ENCODE results near the gene GLT8D1.
"Not testable (repeated sequence)": the region's sequence is repeated elsewhere in the genome, so short reads cannot be mapped to it uniquely, and the experiment has no call there.

The GLT8D1 gene

DNA sequence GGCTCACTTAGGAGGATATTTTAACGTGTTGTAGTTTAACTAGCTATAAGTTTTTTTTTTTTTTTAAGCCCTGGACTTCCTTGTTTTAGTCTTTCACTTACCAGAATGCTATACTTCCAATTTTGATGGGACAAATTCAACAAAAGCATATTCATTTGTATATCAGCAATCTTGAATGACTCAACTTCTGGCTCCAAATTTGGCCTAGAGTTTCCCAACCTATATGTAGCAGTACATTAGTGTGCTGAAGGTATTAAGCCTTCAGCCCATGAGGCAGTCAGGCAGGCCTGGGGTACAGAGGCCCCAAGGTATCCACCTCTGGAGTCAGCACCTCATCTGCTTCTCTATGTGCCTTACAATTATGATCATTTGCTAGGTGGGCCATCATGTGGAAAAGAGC is 25.8 kb downstream of the GLT8D1 start (continued):
- TF ChIP-seq ZNF768 (tag by site-specific recombination; IDR thresholded peaks at IDR 0.05) (no peak), ZNF174 (tag by site-specific recombination; IDR thresholded peaks at IDR 0.05) (no peak), OVOL3 (tag by site-specific recombination; IDR thresholded peaks at IDR 0.05) (no peak), ZNF114 (tag by site-specific recombination; IDR thresholded peaks at IDR 0.05) (no peak), ZNF624 (tag by site-specific recombination; IDR thresholded peaks at IDR 0.05) (no peak)

DNA sequence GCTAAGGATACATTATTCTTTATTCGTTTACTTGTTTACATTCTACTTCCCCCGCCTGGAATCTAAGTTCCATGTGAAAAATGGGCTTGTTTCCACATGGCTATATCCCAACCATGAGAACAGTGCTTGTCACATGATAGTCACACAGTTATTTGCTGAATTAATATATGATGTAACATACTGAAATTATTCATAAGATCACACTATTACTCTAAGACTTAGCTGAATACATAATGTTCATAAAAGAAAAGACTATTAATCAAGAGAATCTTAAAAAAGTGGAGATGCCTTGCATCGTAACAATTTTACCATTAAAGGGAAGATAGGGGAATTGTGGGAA is 26.4 kb downstream of the GLT8D1 start:
- Histone ChIP-seq H3K4me3 (ENCODE audit: low read depth, low read length) (no peak overlapping the region), H3K4me1 (ENCODE audit: control insufficient read depth, insufficient read depth, low read length) (peaks cover 2% of the 10 kb centered on the region; the same call in 1 of the 2 replicates), H3K36me3 (ENCODE audit: control insufficient read depth in 2 of 2, insufficient read depth in 1 of 2, low read length in 2 of 2) (peaks cover 9 to 70% of the 10 kb centered on the region in 2 experiments), H3K27ac (ENCODE audit: extremely low read depth, low read depth, low read length) (no peak overlapping the region), H3K9me3 (ENCODE audit: control insufficient read depth, insufficient read depth, low read depth, low read length) (no peaks in the 10 kb centered on the region)
- ChIA-PET CTCF (no interaction called here), POLR2A (no interaction called here)
- no peak for TF ChIP-seq ZNF623 (tag by site-specific recombination; IDR thresholded peaks at IDR 0.05)
- TF ChIP-seq ZNF169 (tag by site-specific recombination; IDR thresholded peaks at IDR 0.05) = no peak
- TF ChIP-seq, protein P1, sequence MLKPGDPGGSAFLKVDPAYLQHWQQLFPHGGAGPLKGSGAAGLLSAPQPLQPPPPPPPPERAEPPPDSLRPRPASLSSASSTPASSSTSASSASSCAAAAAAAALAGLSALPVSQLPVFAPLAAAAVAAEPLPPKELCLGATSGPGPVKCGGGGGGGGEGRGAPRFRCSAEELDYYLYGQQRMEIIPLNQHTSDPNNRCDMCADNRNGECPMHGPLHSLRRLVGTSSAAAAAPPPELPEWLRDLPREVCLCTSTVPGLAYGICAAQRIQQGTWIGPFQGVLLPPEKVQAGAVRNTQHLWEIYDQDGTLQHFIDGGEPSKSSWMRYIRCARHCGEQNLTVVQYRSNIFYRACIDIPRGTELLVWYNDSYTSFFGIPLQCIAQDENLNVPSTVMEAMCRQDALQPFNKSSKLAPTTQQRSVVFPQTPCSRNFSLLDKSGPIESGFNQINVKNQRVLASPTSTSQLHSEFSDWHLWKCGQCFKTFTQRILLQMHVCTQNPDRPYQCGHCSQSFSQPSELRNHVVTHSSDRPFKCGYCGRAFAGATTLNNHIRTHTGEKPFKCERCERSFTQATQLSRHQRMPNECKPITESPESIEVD (tag by site-specific recombination; IDR thresholded peaks at IDR 0.05) = no peak
- TF ChIP-seq ZNF239 (tag by site-specific recombination; IDR thresholded peaks at IDR 0.05) = no peak
- no peak for TF ChIP-seq ZNF391 (tag by site-specific recombination; IDR thresholded peaks at IDR 0.05; ENCODE audit: borderline replicate concordance, low read depth)

DNA sequence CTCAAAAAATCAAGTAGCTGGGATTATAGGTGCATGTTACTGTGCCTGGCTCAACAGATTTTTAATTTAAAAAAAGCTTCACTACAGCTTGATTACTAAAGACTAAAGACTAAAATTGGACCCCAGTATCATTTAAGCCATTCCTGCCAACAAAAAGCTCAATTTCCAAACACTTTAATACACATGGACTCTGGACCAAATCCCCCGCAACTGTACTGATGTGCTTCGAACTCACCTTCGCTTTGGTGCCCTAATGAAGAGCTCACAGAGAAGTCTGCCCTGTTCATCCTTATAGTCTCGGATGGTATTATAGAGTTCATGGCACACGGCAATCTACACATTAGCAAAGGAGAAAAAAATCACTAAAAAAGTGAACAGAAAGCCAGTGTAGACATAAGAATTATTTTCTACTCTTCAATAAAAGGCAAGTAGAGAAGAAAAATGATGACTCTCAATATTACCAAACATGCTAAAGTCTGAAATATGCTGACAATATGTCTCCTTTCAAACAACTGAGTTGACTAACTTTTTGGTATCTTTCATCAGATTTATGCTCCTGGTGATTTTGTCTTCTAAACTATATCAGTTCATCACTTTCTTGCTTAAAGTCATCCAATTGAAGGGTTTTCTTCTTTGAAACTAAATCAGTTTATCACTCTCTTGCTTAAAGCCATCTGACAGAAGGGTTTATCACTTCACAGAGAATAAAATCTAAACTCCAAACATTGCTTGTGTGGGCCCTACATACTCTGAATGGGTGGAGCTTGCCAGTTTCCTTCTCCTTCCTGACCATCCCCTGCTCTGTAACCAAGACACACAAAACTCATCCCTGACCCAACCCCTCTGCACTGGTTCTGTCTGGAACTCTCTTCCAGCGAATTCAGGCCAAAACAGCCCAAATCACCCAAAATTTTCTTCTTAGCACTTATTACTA is 27.1 kb downstream of the GLT8D1 start:
- H3K4me1 ChIP-seq (ENCODE audit: control insufficient read depth, insufficient read depth, low read length) = no peaks in the 10 kb centered on the region
- H3K27ac ChIP-seq (ENCODE audit: extremely low read depth, low read depth, low read length) = no peak overlapping the region
- TF ChIP-seq, protein P2, sequence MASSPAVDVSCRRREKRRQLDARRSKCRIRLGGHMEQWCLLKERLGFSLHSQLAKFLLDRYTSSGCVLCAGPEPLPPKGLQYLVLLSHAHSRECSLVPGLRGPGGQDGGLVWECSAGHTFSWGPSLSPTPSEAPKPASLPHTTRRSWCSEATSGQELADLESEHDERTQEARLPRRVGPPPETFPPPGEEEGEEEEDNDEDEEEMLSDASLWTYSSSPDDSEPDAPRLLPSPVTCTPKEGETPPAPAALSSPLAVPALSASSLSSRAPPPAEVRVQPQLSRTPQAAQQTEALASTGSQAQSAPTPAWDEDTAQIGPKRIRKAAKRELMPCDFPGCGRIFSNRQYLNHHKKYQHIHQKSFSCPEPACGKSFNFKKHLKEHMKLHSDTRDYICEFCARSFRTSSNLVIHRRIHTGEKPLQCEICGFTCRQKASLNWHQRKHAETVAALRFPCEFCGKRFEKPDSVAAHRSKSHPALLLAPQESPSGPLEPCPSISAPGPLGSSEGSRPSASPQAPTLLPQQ (tag by site-specific recombination; IDR thresholded peaks at IDR 0.05) = 0 out of 2 replicates have a peak, but pooled peaks have one; percentile 43
- no peak for TF ChIP-seq ZNF76 (tag by site-specific recombination; IDR thresholded peaks at IDR 0.05; ENCODE audit: borderline replicate concordance, low read depth)
- no peak for TF ChIP-seq YY2 (tag by site-specific recombination; IDR thresholded peaks at IDR 0.05)
- CTCF ChIA-PET = no interaction called here
- POLR2A ChIA-PET = no interaction called here
- peaks cover 9 to 70% of the 10 kb centered on the region in 2 experiments for H3K36me3 ChIP-seq (ENCODE audit: control insufficient read depth in 2 of 2, insufficient read depth in 1 of 2, low read length in 2 of 2)
- no peaks in the 10 kb centered on the region for H3K9me3 ChIP-seq (ENCODE audit: control insufficient read depth, insufficient read depth, low read depth, low read length)
- no peak overlapping the region for H3K4me3 ChIP-seq (ENCODE audit: low read depth, low read length)

DNA sequence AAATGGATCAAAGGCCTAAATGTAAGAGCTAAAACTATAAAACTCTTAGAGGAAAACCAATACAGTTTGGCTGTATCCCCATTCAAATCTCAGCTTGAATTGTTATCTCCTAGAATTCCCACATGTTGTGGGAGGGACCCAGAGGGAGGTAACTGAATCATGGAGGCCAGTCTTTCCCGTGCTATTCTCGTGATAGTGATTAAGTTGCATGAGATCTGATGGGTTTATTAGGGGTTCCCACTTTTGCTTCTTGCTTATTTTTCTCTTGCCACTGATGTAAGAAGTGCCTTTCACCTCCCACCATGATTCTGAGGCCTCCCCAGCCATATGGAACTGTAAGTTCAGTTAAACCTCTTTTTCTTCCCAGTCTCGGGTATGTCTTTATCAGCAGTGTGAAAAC is 29.4 kb downstream of the GLT8D1 start:
- H3K4me3 ChIP-seq (ENCODE audit: low read depth, low read length); H3K27ac ChIP-seq (ENCODE audit: extremely low read depth, low read depth, low read length); H3K4me1 ChIP-seq (ENCODE audit: control insufficient read depth, insufficient read depth, low read length); H3K9me3 ChIP-seq (ENCODE audit: control insufficient read depth, insufficient read depth, low read depth, low read length); CTCF ChIA-PET; POLR2A ChIA-PET: not testable (repeated sequence)
- peaks cover 9 to 75% of the 10 kb centered on the region in 2 experiments for H3K36me3 ChIP-seq (ENCODE audit: control insufficient read depth in 2 of 2, insufficient read depth in 1 of 2, low read length in 2 of 2)

DNA sequence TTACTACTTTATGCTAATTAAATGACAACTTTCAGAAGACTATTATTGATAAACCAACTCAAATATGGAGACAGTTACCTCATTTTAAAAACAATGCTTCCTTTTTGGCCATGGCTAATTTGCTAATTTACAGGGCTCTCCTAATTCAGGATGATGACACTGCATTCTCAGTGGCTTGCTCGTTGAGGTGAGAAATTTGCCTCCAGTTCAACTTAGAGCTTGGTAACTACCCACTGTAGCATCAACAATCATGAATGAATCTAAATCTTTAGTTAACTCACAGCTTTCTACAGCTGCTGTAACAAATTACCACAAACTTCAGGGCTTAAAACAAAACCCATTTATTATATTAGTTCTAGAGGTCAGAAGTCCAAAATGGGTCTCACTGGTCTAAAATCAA is 33.9 kb downstream of the GLT8D1 start:
- POLR2A ChIA-PET = no interaction called here
- Histone ChIP-seq H3K27ac (ENCODE audit: extremely low read depth, low read depth, low read length) (no peak overlapping the region), H3K36me3 (ENCODE audit: control insufficient read depth in 2 of 2, insufficient read depth in 1 of 2, low read length in 2 of 2) (peaks cover 2 to 61% of the 10 kb centered on the region in 2 experiments), H3K4me1 (ENCODE audit: control insufficient read depth, insufficient read depth, low read length) (no peaks in the 10 kb centered on the region), H3K4me3 (ENCODE audit: low read depth, low read length) (no peak overlapping the region), H3K9me3 (ENCODE audit: control insufficient read depth, insufficient read depth, low read depth, low read length) (no peaks in the 10 kb centered on the region)
- CTCF ChIA-PET = interaction anchor here (1.6 kb wide), 1 partner anchor 244 kb away, joined by 4 read pairs; no protein-coding TSS in a partner anchor
- TF ChIP-seq ZNF76 (tag by site-specific recombination; IDR thresholded peaks at IDR 0.05; ENCODE audit: borderline replicate concordance, low read depth) (no peak), ZSCAN16 (tag by site-specific recombination; IDR thresholded peaks at IDR 0.05) (no peak), OVOL3 (tag by site-specific recombination; IDR thresholded peaks at IDR 0.05) (no peak), ZNF623 (tag by site-specific recombination; IDR thresholded peaks at IDR 0.05) (no peak), ZNF600 (tag by site-specific recombination; IDR thresholded peaks at IDR 0.05) (no peak), ZBTB7A (tag by site-specific recombination; IDR thresholded peaks at IDR 0.05; ENCODE audit: low read depth) (no peak), ZNF423 (tag by site-specific recombination; IDR thresholded peaks at IDR 0.05) (no peak), ZBTB17 (tag by site-specific recombination; IDR thresholded peaks at IDR 0.05) (no peak), ZNF768 (tag by site-specific recombination; IDR thresholded peaks at IDR 0.05) (no peak)
- TF ChIP-seq, protein P3, sequence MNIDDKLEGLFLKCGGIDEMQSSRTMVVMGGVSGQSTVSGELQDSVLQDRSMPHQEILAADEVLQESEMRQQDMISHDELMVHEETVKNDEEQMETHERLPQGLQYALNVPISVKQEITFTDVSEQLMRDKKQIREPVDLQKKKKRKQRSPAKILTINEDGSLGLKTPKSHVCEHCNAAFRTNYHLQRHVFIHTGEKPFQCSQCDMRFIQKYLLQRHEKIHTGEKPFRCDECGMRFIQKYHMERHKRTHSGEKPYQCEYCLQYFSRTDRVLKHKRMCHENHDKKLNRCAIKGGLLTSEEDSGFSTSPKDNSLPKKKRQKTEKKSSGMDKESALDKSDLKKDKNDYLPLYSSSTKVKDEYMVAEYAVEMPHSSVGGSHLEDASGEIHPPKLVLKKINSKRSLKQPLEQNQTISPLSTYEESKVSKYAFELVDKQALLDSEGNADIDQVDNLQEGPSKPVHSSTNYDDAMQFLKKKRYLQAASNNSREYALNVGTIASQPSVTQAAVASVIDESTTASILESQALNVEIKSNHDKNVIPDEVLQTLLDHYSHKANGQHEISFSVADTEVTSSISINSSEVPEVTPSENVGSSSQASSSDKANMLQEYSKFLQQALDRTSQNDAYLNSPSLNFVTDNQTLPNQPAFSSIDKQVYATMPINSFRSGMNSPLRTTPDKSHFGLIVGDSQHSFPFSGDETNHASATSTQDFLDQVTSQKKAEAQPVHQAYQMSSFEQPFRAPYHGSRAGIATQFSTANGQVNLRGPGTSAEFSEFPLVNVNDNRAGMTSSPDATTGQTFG (tag by site-specific recombination; IDR thresholded peaks at IDR 0.05; ENCODE audit: borderline replicate concordance) = no peak
